VCaP (cell line): ENCODE measurements around the gene DCDC2C.

Experiments
- H3K27ac ChIP-seq: fragments of 450-650 bp; 2 replicates; pipeline ENCODE4 v1.5.1; 2017
- TF ChIP-seq, protein P1 (sequence below): fragments of 450-650 bp; conservative IDR thresholded peaks from 2 replicates; pipeline ENCODE4 v1.5.1; 2017; ENCODE audit warnings: mild to moderate bottlenecking, moderate library complexity

The DCDC2C gene

GRCh38 chr2:3885629-3886628, 182.6 kb downstream of the DCDC2C start:
- no peak overlapping the region for H3K27ac ChIP-seq
- TF ChIP-seq, protein P1, sequence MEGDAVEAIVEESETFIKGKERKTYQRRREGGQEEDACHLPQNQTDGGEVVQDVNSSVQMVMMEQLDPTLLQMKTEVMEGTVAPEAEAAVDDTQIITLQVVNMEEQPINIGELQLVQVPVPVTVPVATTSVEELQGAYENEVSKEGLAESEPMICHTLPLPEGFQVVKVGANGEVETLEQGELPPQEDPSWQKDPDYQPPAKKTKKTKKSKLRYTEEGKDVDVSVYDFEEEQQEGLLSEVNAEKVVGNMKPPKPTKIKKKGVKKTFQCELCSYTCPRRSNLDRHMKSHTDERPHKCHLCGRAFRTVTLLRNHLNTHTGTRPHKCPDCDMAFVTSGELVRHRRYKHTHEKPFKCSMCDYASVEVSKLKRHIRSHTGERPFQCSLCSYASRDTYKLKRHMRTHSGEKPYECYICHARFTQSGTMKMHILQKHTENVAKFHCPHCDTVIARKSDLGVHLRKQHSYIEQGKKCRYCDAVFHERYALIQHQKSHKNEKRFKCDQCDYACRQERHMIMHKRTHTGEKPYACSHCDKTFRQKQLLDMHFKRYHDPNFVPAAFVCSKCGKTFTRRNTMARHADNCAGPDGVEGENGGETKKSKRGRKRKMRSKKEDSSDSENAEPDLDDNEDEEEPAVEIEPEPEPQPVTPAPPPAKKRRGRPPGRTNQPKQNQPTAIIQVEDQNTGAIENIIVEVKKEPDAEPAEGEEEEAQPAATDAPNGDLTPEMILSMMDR: no peak

GRCh38 chr2:3895021-3895420, 191.6 kb downstream of the DCDC2C start:
- H3K27ac ChIP-seq: no peak overlapping the region
- TF ChIP-seq, protein P1: no peak
